AG09319 (cell line): Measurements from ENCODE around the gene UNC13B.

Experiments used
- DNase-seq: peaks from one replicate; pipeline ENCODE4 v3.0.0-alpha.2; 2010; ENCODE audit warnings: low read depth; ENCODE audit errors: extremely low read depth
- TF ChIP-seq, protein P1 (sequence below): IDR thresholded peaks from 2 replicates; pipeline ENCODE4 v1.5.1; 2011; ENCODE audit warnings: low read depth, mild to moderate bottlenecking, inconsistent platforms, low read length, moderate library complexity

The UNC13B gene

DNA sequence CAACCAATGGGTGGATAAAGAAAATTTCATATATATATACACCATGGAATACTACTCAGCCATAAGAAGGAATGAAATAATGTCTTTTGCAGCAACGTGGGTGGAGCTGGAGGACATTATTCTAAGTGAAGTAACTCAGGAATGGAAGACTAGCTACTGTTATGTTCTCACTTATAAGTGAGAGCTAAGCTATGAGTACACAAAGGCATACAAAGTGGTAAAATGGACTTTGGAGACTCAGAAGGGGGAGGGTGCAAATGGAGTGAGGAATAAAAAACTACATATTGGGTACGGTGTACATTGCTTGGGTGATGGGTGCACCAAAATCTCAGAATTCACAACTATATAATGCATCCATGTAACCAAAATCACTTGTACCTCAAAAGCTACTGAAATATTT, 260.9 kb downstream of the UNC13B start:
- TF ChIP-seq, protein P1, sequence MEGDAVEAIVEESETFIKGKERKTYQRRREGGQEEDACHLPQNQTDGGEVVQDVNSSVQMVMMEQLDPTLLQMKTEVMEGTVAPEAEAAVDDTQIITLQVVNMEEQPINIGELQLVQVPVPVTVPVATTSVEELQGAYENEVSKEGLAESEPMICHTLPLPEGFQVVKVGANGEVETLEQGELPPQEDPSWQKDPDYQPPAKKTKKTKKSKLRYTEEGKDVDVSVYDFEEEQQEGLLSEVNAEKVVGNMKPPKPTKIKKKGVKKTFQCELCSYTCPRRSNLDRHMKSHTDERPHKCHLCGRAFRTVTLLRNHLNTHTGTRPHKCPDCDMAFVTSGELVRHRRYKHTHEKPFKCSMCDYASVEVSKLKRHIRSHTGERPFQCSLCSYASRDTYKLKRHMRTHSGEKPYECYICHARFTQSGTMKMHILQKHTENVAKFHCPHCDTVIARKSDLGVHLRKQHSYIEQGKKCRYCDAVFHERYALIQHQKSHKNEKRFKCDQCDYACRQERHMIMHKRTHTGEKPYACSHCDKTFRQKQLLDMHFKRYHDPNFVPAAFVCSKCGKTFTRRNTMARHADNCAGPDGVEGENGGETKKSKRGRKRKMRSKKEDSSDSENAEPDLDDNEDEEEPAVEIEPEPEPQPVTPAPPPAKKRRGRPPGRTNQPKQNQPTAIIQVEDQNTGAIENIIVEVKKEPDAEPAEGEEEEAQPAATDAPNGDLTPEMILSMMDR: no peak
- DNase-seq: no peak

- no peak for DNase-seq
- TF ChIP-seq, protein P1: no peak
Observed at GRCh38 chr9:35423499-35423898, 261.7 kb downstream of the UNC13B start.

DNA sequence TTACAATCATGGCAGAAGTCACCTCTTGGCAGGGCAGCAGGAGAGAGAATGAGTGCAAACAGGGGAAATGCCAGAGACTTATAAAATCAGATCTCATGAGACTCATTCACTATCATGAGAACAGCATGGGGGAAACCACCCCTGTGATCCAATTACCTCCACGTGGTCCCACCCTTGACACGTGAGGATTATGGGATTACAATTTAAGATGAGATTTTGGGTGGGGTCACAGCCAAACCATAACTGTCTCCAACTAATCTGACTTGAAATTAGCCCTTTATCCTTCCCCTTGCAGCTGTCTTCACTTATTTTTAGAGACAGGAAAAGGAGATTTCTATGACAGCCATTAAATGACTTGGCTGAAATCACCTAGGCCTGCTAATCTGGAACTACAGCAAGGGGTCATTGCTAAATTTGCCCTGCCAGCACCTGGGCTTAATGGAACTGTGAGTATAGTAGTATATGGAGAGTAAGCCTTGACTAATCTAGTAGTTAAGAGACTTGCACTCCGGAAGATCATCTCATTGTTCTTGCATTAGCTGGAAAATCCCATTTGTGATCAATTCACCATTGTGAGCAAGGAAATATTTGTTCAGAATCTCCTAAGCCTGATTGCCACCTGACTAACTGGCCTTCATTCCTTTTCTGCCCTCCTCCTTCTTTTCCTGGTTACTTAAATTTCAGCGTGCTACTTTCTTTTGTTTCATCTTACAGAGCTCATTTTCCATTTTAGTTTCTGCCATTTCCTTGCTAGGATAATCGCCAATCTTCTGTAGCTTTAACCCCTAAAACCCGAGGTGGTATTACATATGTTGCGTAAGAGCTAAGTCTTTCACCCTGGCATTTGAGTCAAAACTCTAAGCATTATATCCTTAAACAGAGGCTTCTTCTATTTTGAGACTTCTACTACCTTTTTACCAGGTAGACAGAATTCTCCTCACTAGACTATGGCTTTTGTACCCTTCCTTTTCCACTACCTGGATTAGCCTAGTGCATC, 262.8 kb downstream of the UNC13B start:
- TF ChIP-seq, protein P1: no peak

DNA sequence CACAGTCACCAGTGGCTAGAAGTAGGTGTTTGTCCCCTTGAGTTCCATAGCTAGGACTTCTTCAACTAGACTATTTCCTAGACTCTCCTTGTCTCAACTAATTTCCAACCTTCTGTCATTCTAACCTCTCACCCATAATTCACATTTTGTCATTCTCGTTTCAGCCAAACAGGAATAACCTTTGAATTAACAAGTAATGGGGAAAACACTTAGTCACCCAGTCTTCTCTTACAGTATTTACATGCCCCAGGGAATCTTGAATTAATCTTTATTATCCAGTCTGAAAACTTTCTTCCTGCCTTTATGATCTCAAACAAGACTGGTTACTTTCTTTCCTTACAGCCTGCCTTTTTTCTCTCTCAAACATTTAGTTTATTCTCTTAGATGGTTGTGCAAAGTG, 264.8 kb downstream of the UNC13B start:
- TF ChIP-seq, protein P1: no peak
- no peak for DNase-seq

More for the DNA sequence above, 262.8 kb downstream of the UNC13B start:
- DNase-seq: no peak

DNA sequence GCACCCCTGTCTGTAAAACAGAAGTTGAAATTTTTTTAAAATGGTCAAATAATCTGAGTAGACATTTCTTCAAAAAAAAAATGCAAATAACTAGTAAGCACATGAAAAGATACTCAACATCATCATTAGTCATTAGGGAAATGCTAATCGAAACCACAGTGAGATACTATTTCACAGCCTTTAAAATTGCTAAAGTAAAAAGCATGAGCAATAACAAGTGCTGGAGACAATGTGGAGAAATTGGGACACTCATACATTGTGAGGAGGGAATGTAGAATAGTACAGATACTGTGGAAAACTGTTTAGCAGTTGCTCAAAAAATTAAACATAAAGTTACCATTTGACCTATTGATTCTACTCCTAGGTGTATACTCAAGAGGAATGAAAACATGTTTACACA, 269.7 kb downstream of the UNC13B start:
- no peak for DNase-seq
- TF ChIP-seq, protein P1: no peak

DNA sequence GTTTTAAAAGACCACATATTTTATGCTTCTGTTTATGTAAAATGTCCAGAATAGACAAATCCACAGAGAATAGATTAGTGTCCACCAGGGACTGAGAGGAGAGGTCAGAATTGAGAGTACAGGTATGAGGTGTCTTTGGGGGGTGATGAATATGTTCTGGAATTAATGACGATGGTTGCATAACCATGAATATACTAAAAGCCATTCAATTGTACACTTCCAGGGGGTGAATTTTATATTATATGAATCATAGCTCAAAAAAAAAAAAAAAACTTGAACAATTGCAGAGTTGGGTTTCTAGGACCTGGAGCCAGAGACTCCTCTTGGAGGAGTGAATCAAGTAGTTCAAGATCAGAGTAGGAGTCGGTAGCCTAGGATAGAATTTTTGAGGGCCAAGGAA, 270.3 kb downstream of the UNC13B start:
- DNase-seq: no peak
- TF ChIP-seq, protein P1: no peak

- DNase-seq: no peak
- TF ChIP-seq, protein P1: no peak
Observed at GRCh38 chr9:35436933-35437332, 275.1 kb downstream of the UNC13B start.
